PC-9 (cell line): ENCODE results near the gene DMRTB1. TPM values are rescaled to one million over a fixed set of nuclear protein-coding genes. Genes with fewer than 3 reads are reported as not detected.

Source experiments
- BruUV-seq: library from RNA; stranded (reverse); fragments of 400-500 nt; replicated peaks from 2 replicates; lab custom pipeline; 2021; lab: Mats Ljungman, UMichigan
- CTCF ChIA-PET: fragments of 300-600 bp; sonication (Branson Sonifier 250); formaldehyde crosslinking; loops from one replicate; lab custom pipeline; 2022; ENCODE audit warnings: antibody characterized with exemption; lab: Charles Lee
- POLR2A ChIA-PET: fragments of 300-600 bp; sonication (Branson Sonifier 250); formaldehyde crosslinking; loops from one replicate; lab custom pipeline; 2022; ENCODE audit warnings: antibody characterized with exemption; ENCODE audit not compliant: unreplicated experiment; lab: Charles Lee
- DNase-seq, 2 experiments: peaks; one replicate each; pipeline versions ENCODE4 v3.0.0 to v3.0.0-alpha.2; 2015 to 2022; ENCODE audit warnings: mixed read lengths in 1 of 2
- H2AFZ ChIP-seq: fragments of 200-600 bp; sonication (generic); 2 replicates; pipeline ENCODE4 v1.8.1; 2017; ENCODE audit warnings: antibody characterized with exemption
- H3F3A ChIP-seq: fragments of 200-600 bp; sonication (generic); 2 replicates; pipeline ENCODE4 v1.8.1; 2017; ENCODE audit warnings: antibody characterized with exemption, mild to moderate bottlenecking, low read depth; ENCODE audit not compliant: insufficient read depth
- H3K27ac ChIP-seq: fragments of 200-600 bp; sonication (generic); 2 replicates; pipeline ENCODE4 v1.6.1; 2016; ENCODE audit warnings: mixed run types
- H3K27me3 ChIP-seq: fragments of 200-600 bp; sonication (generic); 2 replicates; pipeline ENCODE4 v1.6.1; 2016; ENCODE audit warnings: low read depth, mixed run types; ENCODE audit not compliant: insufficient read depth
- H3K36me3 ChIP-seq: fragments of 200-600 bp; sonication (generic); 2 replicates; pipeline ENCODE4 v1.6.1; 2016; ENCODE audit warnings: low read depth, mixed run types
- H3K4me1 ChIP-seq: fragments of 200-600 bp; sonication (generic); replicated peaks from 2 replicates; pipeline ENCODE4 v1.6.1; 2016; ENCODE audit warnings: mixed run types; ENCODE audit not compliant: insufficient read depth
- H3K4me2 ChIP-seq: fragments of 200-600 bp; sonication (generic); 2 replicates; pipeline ENCODE4 v1.6.1; 2017; ENCODE audit warnings: mixed run types
- H3K4me3 ChIP-seq: fragments of 200-600 bp; sonication (generic); 2 replicates; pipeline ENCODE4 v1.6.1; 2016; ENCODE audit warnings: mixed run types
- H3K79me2 ChIP-seq: fragments of 200-600 bp; sonication (generic); 2 replicates; pipeline ENCODE4 v1.6.1; 2017; ENCODE audit warnings: low read depth, mixed run types
- H3K9me2 ChIP-seq: fragments of 200-600 bp; sonication (generic); 2 replicates; pipeline ENCODE4 v1.8.1; 2017; ENCODE audit warnings: mild to moderate bottlenecking; ENCODE audit not compliant: insufficient read depth
- H3K9me3 ChIP-seq: fragments of 200-600 bp; sonication (generic); 2 replicates; pipeline ENCODE4 v1.8.1; 2016; ENCODE audit warnings: low read depth; ENCODE audit not compliant: insufficient read depth
- H4K20me1 ChIP-seq: fragments of 200-600 bp; sonication (generic); 2 replicates; pipeline ENCODE4 v1.8.1; 2017; ENCODE audit not compliant: insufficient read depth
- EZH2 ChIP-seq: fragments of 200-600 bp; sonication (generic); IDR thresholded peaks from 2 replicates; pipeline ENCODE4 v1.8.0; 2017; ENCODE audit warnings: antibody characterized with exemption, low read depth
- intact Hi-C: fragments of 100-400 bp; cut with micrococcal nuclease; formaldehyde crosslinking; loops from one replicate; pipeline ENCODE4 v1.10.0; 2022; ENCODE audit not compliant: unreplicated experiment
- total RNA-seq: library from RNA; stranded (reverse); gene quantifications from 2 replicates; pipeline ENCODE4 v1.2.3, GENCODE V29; 2021
- TF ChIP-seq, protein P1 (sequence below): fragments of 200-600 bp; sonication (generic); conservative IDR thresholded peaks from 2 replicates; pipeline ENCODE4 v1.6.1; 2017; ENCODE audit warnings: mixed run types, antibody characterized with exemption, mild to moderate bottlenecking, moderate library complexity

Gene DMRTB1
- total RNA-seq, 1 experiment from 2014 or later = not detected

DNA sequence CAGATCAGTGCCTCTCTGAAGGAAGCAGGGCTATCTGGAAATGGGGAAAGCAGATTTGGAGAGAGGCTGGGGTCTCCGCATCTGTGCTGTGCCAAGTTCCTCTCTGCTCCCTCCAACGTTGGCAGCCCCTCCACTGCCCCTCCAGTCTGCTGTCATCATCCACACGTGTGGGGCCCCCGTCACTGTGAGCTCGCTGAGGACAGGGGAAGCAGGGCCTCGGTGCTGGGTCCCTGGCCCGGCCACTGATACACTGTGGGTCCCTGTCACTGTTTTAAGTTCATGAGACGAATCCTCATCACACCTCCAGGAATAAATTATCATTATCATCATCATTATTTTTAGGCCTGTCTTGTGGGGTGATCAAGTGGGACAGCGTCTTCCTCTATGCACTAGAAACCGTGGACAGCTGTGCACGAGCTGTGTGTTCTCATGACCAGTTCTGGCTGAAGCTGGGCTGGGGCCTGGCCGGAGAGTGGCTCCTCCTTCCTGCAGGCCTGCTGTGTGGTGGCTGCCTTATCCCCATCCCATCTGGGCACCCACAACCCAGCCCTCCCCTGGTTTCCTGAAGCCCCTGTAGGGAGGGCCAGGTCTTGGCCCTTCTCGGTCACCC is 52.2 kb downstream of the DMRTB1 start:
- TF ChIP-seq, protein P1, sequence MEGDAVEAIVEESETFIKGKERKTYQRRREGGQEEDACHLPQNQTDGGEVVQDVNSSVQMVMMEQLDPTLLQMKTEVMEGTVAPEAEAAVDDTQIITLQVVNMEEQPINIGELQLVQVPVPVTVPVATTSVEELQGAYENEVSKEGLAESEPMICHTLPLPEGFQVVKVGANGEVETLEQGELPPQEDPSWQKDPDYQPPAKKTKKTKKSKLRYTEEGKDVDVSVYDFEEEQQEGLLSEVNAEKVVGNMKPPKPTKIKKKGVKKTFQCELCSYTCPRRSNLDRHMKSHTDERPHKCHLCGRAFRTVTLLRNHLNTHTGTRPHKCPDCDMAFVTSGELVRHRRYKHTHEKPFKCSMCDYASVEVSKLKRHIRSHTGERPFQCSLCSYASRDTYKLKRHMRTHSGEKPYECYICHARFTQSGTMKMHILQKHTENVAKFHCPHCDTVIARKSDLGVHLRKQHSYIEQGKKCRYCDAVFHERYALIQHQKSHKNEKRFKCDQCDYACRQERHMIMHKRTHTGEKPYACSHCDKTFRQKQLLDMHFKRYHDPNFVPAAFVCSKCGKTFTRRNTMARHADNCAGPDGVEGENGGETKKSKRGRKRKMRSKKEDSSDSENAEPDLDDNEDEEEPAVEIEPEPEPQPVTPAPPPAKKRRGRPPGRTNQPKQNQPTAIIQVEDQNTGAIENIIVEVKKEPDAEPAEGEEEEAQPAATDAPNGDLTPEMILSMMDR = no peak
- no peak for TF ChIP-seq EZH2
- H3K4me1 ChIP-seq = no peaks in the 10 kb centered on the region
- POLR2A ChIA-PET = interaction anchor here (0.6 kb wide), 1 partner anchor 39 kb away, joined by 4 read pairs; no protein-coding TSS in a partner anchor
- H3K9me2 ChIP-seq = no peaks in the 10 kb centered on the region
- H3K79me2 ChIP-seq = no peaks in the 10 kb centered on the region
- no peak overlapping the region for H3K4me3 ChIP-seq
- BruUV-seq = no TSS peak
- no peaks in the 10 kb centered on the region for H3K27me3 ChIP-seq
- H2AFZ ChIP-seq = no peak overlapping the region
- no peak for DNase-seq
- H4K20me1 ChIP-seq = no peaks in the 10 kb centered on the region
- no peak overlapping the region for H3K4me2 ChIP-seq
- no peaks in the 10 kb centered on the region for H3F3A ChIP-seq
- CTCF ChIA-PET = no interaction called here
- H3K27ac ChIP-seq = no peak overlapping the region
- intact Hi-C loops = no loop called here
- H3K9me3 ChIP-seq = no peaks in the 10 kb centered on the region
- no peaks in the 10 kb centered on the region for H3K36me3 ChIP-seq

DNA sequence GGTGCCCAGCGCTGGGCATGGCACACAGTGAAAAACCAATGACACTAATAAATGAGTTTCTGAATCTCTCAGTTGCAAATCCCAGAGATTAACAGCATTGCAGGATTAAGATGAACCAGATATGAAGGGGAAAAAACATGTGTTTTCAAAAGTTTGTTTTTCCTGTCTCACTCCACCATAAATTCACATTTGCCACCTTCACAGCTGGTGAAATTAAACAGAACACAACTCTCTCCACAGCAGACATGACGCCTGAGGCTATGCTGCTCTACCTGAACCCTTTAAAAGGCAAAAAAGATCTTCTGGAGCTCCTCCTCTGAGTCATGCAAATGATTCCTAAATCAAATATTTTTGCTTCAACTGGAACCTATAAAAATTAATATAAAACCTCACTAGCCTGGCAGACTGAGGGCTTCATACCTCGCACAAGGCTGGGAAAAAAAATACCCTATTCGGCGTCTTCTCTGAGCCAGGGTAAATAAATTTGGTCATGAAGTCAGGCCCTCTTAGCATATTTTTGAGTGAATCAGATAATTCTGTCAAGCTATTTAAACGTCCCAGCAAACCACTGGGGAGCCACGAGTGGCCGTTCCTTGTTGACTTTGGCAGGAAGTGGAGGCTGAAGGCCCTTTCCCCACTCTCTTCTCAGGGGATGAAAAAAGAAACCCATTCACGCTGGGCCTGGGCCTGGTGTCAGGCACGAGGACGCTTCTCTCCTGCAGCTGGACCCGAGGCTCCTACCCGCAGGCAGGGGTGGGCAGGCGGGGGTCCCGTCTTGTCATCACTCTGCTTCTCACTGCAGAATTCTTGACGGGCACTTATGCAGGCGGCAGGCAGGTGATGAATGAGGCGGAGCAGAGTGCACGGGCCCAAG is 53.0 kb downstream of the DMRTB1 start:
- H3K36me3 ChIP-seq = no peaks in the 10 kb centered on the region
- POLR2A ChIA-PET = interaction anchor here (0.6 kb wide), 1 partner anchor 40 kb away, joined by 4 read pairs; no protein-coding TSS in a partner anchor
- TF ChIP-seq EZH2 = no peak
- TF ChIP-seq, protein P1 = no peak
- no peaks in the 10 kb centered on the region for H4K20me1 ChIP-seq
- no peaks in the 10 kb centered on the region for H3F3A ChIP-seq
- no peak overlapping the region for H3K4me3 ChIP-seq
- no TSS peak for BruUV-seq
- intact Hi-C loops = no loop called here
- H2AFZ ChIP-seq = no peak overlapping the region
- DNase-seq = no peak
- H3K4me2 ChIP-seq = no peak overlapping the region
- H3K9me2 ChIP-seq = no peaks in the 10 kb centered on the region
- H3K9me3 ChIP-seq = no peaks in the 10 kb centered on the region
- no peak overlapping the region for H3K27ac ChIP-seq
- H3K79me2 ChIP-seq = no peaks in the 10 kb centered on the region
- CTCF ChIA-PET = no interaction called here
- H3K4me1 ChIP-seq = no peaks in the 10 kb centered on the region
- no peaks in the 10 kb centered on the region for H3K27me3 ChIP-seq

DNA sequence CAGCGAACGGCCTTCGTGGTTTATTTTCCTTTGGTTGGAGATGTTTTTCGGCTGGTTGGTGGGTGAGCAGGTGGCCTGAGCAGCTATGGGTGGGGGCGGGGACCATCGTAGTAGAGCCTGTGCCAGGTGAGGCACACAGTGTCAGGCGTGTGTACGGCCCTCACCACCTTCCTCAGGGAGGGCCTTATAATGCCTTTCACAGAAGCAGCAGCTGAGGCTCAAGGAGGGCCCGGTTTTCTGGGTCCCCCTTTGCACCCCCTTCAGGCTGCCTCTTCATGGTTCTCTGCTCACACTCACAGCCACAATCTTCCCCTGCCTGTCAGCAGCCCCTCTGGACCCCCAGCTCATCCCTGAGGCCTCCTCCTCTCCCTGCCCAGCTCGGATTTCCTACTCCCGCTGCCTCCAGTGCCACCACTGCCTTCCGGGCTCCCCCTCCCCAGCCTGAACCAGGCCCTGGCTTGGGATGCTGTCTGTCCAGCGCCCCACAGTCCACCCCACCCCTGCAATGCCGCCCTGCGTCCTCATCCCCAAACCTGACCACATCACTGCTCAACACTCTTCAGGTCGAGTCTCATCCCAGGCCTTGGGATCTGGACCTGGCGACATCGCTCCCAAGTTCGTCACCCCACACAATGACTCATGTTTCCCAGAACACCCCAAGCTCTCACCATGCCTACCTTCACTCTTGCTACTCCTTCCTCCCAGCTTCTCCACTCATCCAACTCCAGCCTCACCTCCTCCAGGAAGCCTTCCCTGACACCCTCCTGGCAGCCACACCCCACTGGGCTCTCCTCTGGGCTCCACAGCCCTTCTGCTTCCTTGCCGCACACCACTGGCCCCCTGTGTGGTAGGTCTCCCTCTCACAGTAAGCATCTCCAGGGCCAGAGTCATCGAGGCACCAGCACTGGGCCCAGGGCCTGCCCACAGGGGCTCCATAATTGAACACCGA is 53.9 kb downstream of the DMRTB1 start:
- no peak overlapping the region for H3K4me2 ChIP-seq
- no peak for DNase-seq
- no peak overlapping the region for H3K4me3 ChIP-seq
- H3K27ac ChIP-seq = no peak overlapping the region
- H3K79me2 ChIP-seq = no peaks in the 10 kb centered on the region
- no peak for TF ChIP-seq EZH2
- TF ChIP-seq, protein P1 = no peak
- H3K36me3 ChIP-seq = no peaks in the 10 kb centered on the region
- no peaks in the 10 kb centered on the region for H3K4me1 ChIP-seq
- no peaks in the 10 kb centered on the region for H4K20me1 ChIP-seq
- CTCF ChIA-PET = no interaction called here
- H3K9me3 ChIP-seq = no peaks in the 10 kb centered on the region
- no peaks in the 10 kb centered on the region for H3K27me3 ChIP-seq
- H2AFZ ChIP-seq = no peak overlapping the region
- BruUV-seq = no TSS peak
- no peaks in the 10 kb centered on the region for H3K9me2 ChIP-seq
- no peaks in the 10 kb centered on the region for H3F3A ChIP-seq
- POLR2A ChIA-PET = no interaction called here
- intact Hi-C loops = no loop called here
